ENCODE data around the gene PREB.
"Not testable (repeated sequence)": the region's sequence is repeated elsewhere in the genome, so short reads cannot be mapped to it uniquely, and the experiment has no call there.

PREB gene, protein sequence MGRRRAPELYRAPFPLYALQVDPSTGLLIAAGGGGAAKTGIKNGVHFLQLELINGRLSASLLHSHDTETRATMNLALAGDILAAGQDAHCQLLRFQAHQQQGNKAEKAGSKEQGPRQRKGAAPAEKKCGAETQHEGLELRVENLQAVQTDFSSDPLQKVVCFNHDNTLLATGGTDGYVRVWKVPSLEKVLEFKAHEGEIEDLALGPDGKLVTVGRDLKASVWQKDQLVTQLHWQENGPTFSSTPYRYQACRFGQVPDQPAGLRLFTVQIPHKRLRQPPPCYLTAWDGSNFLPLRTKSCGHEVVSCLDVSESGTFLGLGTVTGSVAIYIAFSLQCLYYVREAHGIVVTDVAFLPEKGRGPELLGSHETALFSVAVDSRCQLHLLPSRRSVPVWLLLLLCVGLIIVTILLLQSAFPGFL

GRCh38 chr2:27133905-27134780 lies at the start of gene PREB:
PREB (minus strand) TSS chr2:27134636; CDS start chr2:27134421, 215 bp downstream.
- TF ChIP-seq POLR2A (IDR thresholded peaks at IDR 0.05; ENCODE audit: low read length), result peak; percentile 86
- TF ChIP-seq GATA1 (IDR thresholded peaks at IDR 0.05; ENCODE audit: low read depth, low read length), result no peak
- peak; percentile 96 to 99 for DNase-seq

GRCh38 chr2:27184115-27184514 lies 49.7 kb upstream of the PREB start:
- no peak for DNase-seq
- TF ChIP-seq POLR2A (IDR thresholded peaks at IDR 0.05; ENCODE audit: low read length) (no peak), GATA1 (IDR thresholded peaks at IDR 0.05; ENCODE audit: low read depth, low read length) (no peak)

DNA sequence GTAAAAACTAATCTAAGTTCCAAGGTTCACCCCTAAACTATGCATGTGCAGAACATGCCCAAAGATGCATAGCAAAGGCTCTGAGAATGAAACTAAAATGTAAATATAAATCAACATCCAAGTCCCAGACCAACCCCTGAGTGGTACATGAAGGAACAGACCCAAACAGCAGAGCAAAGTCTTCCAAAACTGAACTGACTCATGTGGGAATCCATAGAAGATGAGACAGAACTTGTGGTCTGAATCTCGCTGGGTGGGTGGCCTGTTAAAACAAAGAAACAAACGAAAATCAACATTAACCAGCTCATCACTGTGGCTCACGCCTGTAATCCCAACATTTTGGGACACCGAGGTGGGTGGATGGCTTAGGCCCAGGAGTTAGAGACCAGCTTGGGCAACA lies 47.9 kb upstream of the PREB start:
- TF ChIP-seq GATA1 (IDR thresholded peaks at IDR 0.05; ENCODE audit: low read depth, low read length) (no peak), POLR2A (IDR thresholded peaks at IDR 0.05; ENCODE audit: low read length) (no peak)
- no peak for DNase-seq

GRCh38 chr2:27179344-27180000 lies 45.0 kb upstream of the PREB start:
- DNase-seq, result no peak
- TF ChIP-seq GATA1 (IDR thresholded peaks at IDR 0.05; ENCODE audit: low read depth, low read length) (no peak), POLR2A (IDR thresholded peaks at IDR 0.05; ENCODE audit: low read length) (no peak)

- TF ChIP-seq POLR2A (IDR thresholded peaks at IDR 0.05; ENCODE audit: low read length) (no peak), GATA1 (IDR thresholded peaks at IDR 0.05; ENCODE audit: low read depth, low read length) (no peak)
- no peak for DNase-seq
Observed at GRCh38 chr2:27178469-27178868, 44.0 kb upstream of the PREB start.

- TF ChIP-seq POLR2A (IDR thresholded peaks at IDR 0.05; ENCODE audit: low read length) (no peak), GATA1 (IDR thresholded peaks at IDR 0.05; ENCODE audit: low read depth, low read length) (no peak)
- DNase-seq, result no peak
Observed at GRCh38 chr2:27177441-27178351, 43.3 kb upstream of the PREB start.

- DNase-seq, result not testable (repeated sequence)
Observed at GRCh38 chr2:27175781-27176180, 41.3 kb upstream of the PREB start.

- TF ChIP-seq POLR2A (IDR thresholded peaks at IDR 0.05; ENCODE audit: low read length) (no peak), GATA1 (IDR thresholded peaks at IDR 0.05; ENCODE audit: low read depth, low read length) (no peak)
- DNase-seq, result no peak
Observed at GRCh38 chr2:27175330-27175729, 40.9 kb upstream of the PREB start.

GRCh38 chr2:27174638-27175037 lies 40.2 kb upstream of the PREB start:
- no peak for TF ChIP-seq POLR2A (IDR thresholded peaks at IDR 0.05; ENCODE audit: low read length)
- no peak for TF ChIP-seq GATA1 (IDR thresholded peaks at IDR 0.05; ENCODE audit: low read depth, low read length)
- no peak for DNase-seq

DNA sequence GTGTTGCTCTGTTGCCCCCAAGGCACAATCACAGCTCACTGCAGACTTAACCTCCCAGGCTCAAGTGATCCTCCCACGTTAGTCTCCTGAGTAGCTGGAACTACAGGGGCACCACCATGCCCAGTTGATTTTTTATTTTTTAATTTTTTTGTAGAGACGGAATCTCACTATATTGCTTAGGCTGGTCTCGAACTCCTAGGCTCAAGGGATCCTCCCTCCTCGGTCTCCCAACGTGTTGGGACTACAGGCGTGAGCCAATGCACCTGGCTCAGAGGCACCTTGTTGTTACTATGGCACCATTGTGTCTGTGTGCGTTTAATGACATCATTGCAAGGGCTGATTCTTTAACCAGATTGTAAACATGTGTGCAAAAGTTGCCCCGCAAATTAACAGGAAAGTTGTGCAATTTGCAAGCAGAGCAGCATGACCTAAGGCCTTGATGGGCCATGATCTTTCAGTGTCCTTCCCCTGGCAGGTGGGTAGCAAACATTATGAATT lies 37.0 kb upstream of the PREB start:
- TF ChIP-seq POLR2A (IDR thresholded peaks at IDR 0.05; ENCODE audit: low read length) (no peak), GATA1 (IDR thresholded peaks at IDR 0.05; ENCODE audit: low read depth, low read length) (no peak)
- no peak for DNase-seq

GRCh38 chr2:27170581-27171337 lies 36.3 kb upstream of the PREB start:
- DNase-seq, result no peak
- TF ChIP-seq GATA1 (IDR thresholded peaks at IDR 0.05; ENCODE audit: low read depth, low read length) (no peak), POLR2A (IDR thresholded peaks at IDR 0.05; ENCODE audit: low read length) (no peak)

- DNase-seq, result no peak
- TF ChIP-seq POLR2A (IDR thresholded peaks at IDR 0.05; ENCODE audit: low read length) (no peak), GATA1 (IDR thresholded peaks at IDR 0.05; ENCODE audit: low read depth, low read length) (no peak)
Observed at GRCh38 chr2:27164960-27165763, 30.7 kb upstream of the PREB start.

Measured in erythroblast (primary cell).